Measurements from ENCODE around the gene CHCHD4. TPM values are rescaled to one million over a fixed set of nuclear protein-coding genes. Genes with fewer than 3 reads are reported as not detected.

The CHCHD4 gene
- polyA plus RNA-seq, 1 experiment: 6.7 TPM

DNA sequence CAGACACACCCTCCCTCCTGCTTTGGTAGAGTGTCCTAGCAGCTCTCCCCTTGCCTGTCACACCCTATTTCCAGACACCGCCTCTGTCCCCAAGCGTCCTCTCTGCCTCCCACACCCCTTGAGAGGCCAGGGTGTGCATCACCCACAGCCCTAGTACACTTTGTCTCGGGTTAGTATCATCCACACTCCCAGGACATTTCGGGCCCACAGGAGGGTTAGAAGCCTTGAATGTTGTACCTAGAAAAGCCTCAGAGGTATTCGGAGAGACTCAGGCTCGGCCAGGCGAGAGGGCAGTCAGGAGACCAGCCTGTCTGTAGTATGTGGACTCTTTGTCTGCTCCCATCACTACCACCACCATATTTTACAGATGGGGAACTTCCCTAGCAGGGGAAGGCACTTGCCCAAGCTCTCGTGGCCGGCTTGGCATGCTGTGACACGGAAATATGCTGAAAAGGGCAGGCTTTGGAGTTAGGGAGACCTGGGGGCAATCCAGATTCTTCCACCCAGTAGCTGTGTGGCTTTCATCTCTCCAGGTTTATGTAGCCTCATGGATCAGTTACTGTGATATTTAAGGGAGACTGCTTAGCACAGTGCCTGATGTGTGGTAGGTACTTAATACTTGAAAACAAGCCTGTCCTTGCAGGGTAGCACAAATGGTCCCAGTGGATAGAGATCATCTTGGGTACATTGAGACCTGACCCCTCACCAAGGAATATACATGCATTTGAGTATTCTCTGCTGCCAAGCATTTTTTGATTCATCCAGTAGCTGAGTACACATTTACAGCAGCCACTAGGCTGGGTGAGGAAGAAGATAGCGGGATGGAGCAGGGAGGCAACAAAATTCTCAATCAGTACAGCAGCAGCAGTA lies 1.6 kb upstream of the CHCHD4 start:
- POLR2A ChIA-PET: interaction anchor here (1.8 kb wide), 1 partner anchor 52 kb away, joined by 8 read pairs; the partner anchor contains the start of genes LSM3 and XPC
- no peak for DNase-seq (ENCODE audit: low read depth)

GRCh38 chr3:14125193-14126016 lies 735 bp upstream of the CHCHD4 start:
- Histone ChIP-seq H3K36me3 (ENCODE audit: control insufficient read depth, insufficient read depth, low read length) (peaks cover 20% of the 10 kb centered on the region), H3K4me3 (ENCODE audit: low read depth, low read length) (peak overlapping the region; percentile 89), H3K27me3 (ENCODE audit: control insufficient read depth, insufficient read depth, low read length) (no peaks in the 10 kb centered on the region)
- POLR2A ChIA-PET: interaction anchor here (0.5 to 1.8 kb wide), 5 partner anchors 49 to 645 kb away, joined by 3 to 8 read pairs (median 3); partner anchors contain the start of genes HDAC11, LSM3 and XPC
- TF ChIP-seq CTCF (IDR thresholded peaks at IDR 0.05; ENCODE audit: insufficient read depth, low read depth, low read length): peak; percentile 30; the same call in 1 of the 2 replicates
- CTCF ChIA-PET: interaction anchor here (0.8 to 2.5 kb wide), 10 partner anchors 11 to 342 kb away, joined by 3 to 9 read pairs (median 7); partner anchors contain the start of genes LSM3 and XPC
- peak; percentile 81 for DNase-seq (ENCODE audit: low read depth)

More for the DNA sequence above, 1.6 kb upstream of the CHCHD4 start:
- no peak for TF ChIP-seq CTCF (IDR thresholded peaks at IDR 0.05; ENCODE audit: insufficient read depth, low read depth, low read length)
- CTCF ChIA-PET: interaction anchor here (1.1 to 2.5 kb wide), 6 partner anchors 17 to 229 kb away, joined by 3 to 8 read pairs (median 7); partner anchors contain the start of genes LSM3 and XPC
- Histone ChIP-seq H3K4me3 (ENCODE audit: low read depth, low read length) (peak overlapping the region; percentile 89), H3K36me3 (ENCODE audit: control insufficient read depth, insufficient read depth, low read length) (peaks cover 27% of the 10 kb centered on the region), H3K27me3 (ENCODE audit: control insufficient read depth, insufficient read depth, low read length) (no peaks in the 10 kb centered on the region)

DNA sequence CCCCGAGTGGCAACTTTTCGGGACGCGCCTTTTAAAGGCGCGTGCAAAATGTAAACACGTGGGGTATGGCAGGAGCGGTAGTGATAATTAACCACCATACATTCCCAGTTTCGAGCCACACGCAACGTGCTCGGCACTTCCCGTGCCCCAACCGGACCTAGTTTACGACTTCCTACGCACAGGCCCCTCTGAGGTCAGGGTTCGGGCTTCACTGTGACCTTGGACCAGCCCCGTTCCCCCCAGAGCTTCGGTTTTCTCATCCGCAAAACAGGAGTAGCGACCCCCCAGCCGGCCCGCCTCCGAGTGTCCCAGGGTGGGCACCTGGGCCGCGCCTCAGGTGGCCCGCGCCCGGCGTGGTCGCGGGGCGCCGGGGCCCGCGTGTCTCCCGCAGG lies 451 bp downstream of the CHCHD4 start:
- no peak for DNase-seq (ENCODE audit: low read depth)
- Histone ChIP-seq H3K4me3 (ENCODE audit: low read depth, low read length) (peak overlapping the region; percentile 89), H3K27me3 (ENCODE audit: control insufficient read depth, insufficient read depth, low read length) (no peaks in the 10 kb centered on the region), H3K36me3 (ENCODE audit: control insufficient read depth, insufficient read depth, low read length) (peaks cover 13% of the 10 kb centered on the region)
- TF ChIP-seq CTCF (IDR thresholded peaks at IDR 0.05; ENCODE audit: insufficient read depth, low read depth, low read length): no peak
- ChIA-PET CTCF (interaction anchor here (0.6 to 2.5 kb wide), 5 partner anchors 10 to 471 kb away, joined by 3 to 9 read pairs (median 7); no protein-coding TSS in a partner anchor), POLR2A (no interaction called here)

- no peak for TF ChIP-seq CTCF (IDR thresholded peaks at IDR 0.05; ENCODE audit: insufficient read depth, low read depth, low read length)
- CTCF ChIA-PET: interaction anchor here (1.5 to 2.4 kb wide), 3 partner anchors 9 to 344 kb away, joined by 7 to 9 read pairs (median 7); no protein-coding TSS in a partner anchor
- DNase-seq (ENCODE audit: low read depth): no peak
- Histone ChIP-seq H3K36me3 (ENCODE audit: control insufficient read depth, insufficient read depth, low read length) (peaks cover 13% of the 10 kb centered on the region), H3K27me3 (ENCODE audit: control insufficient read depth, insufficient read depth, low read length) (no peaks in the 10 kb centered on the region), H3K4me3 (ENCODE audit: low read depth, low read length) (peak overlapping the region; percentile 89)
- POLR2A ChIA-PET: no interaction called here
Measured at GRCh38 chr3:14123308-14124222, 1.1 kb downstream of the CHCHD4 start.
